ENCODE data around the gene TECR. TPM values are rescaled to one million over a fixed set of nuclear protein-coding genes. Genes with fewer than 3 reads are reported as not detected.

TECR gene
- total RNA-seq, 2 experiments from 2014 or later: 102 to 105 TPM

Small RNA genes within 50 kb of the gene (microRNA-seq; reads per million reads assigned to microRNA genes)
- gene MIR639 (ENCODE audit: borderline microRNAs expressed, borderline replicate concordance): not detected

Other genes starting within 250 kb of the TECR start
- gene ADGRE5, start 148.2 kb upstream of the TECR start, total RNA-seq: 100 to 1,000 TPM; 173 to 187 TPM
- gene DDX39A, start 110.3 kb upstream of the TECR start, total RNA-seq: 100 to 1,000 TPM; 219 to 227 TPM
- 100 to 1,000 TPM; 159 to 164 TPM for gene PKN1, start 96.3 kb upstream of the TECR start, total RNA-seq
- gene PTGER1, start 54.2 kb upstream of the TECR start, total RNA-seq: not detected
- 10 to 100 TPM; 15.4 to 16.5 TPM for gene GIPC1, start 33.5 kb upstream of the TECR start, total RNA-seq
- 10 to 100 TPM; 48.1 to 49.5 TPM for gene DNAJB1, start 11.2 kb upstream of the TECR start, total RNA-seq
- 100 to 1,000 TPM; 117 to 123 TPM for gene NDUFB7, start 42.5 kb downstream of the TECR start, total RNA-seq
- gene CLEC17A, start 53.5 kb downstream of the TECR start, total RNA-seq: under 1 TPM; 0.15 to 0.26 TPM
- gene ADGRE3, start 145.2 kb downstream of the TECR start, total RNA-seq: not detected
- gene ZNF333, start 160.5 kb downstream of the TECR start, total RNA-seq: 10 to 100 TPM; 28.6 to 31.7 TPM
- under 1 TPM; 0.40 to 0.45 TPM for gene ADGRE2, start 249.0 kb downstream of the TECR start, total RNA-seq